Retinal pigment epithelial cell (primary cell): Measurements from ENCODE around the gene HSD17B8.

Experiments
- DNase-seq: peaks from one replicate; pipeline ENCODE4 v3.0.0-alpha.2; 2010; ENCODE audit warnings: low read depth
- H3K4me3 ChIP-seq: 2 replicates; pipeline ENCODE4 v1.5.1; 2011; ENCODE audit warnings: mild to moderate bottlenecking, low read length, control low read depth, moderate library complexity
- CTCF ChIP-seq: conservative IDR thresholded peaks from 2 replicates; pipeline ENCODE4 v1.5.1; 2011; ENCODE audit warnings: low read depth, low read length, control low read depth, inconsistent platforms

The HSD17B8 gene

DNA sequence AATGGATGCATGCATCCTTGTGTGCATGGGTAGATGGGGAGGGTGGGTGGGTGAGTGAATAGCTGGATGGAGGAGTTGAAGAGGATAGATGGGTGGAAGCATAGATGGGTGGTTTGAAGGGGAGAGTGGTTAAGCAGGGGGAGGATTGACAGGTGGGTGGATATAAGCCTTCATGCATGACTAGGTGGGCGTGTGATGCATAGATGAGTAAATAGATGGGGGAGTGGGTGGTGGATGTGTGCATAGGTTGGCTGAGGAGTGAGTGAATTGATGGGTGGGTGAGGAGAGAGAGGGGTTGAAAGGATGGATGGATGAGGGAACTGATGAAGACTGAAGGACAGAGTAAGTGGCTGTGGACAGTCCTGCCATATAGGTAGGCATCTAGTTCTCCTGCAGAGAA, 16.6 kb upstream of the HSD17B8 start:
- DNase-seq = no peak
- TF ChIP-seq CTCF = no peak
- H3K4me3 ChIP-seq = no peak overlapping the region

DNA sequence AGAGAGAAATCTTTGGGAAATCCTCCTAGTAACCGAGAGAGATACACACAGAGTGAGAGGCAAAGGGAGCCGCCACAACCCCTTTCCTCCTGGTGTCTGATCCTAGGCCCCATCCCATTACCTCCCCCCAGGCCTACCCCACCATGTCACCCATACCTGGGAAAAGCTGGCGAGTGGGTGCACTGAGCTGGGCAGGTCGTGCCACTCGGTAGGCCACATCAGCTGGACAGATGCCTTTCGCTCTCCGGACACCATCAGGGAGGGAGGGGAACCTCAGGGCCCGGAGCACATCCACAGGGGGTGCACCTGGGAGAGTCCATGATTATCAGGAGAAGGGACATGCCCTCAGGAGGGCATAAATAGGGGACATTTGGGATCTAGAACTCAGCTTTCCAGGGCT, 15.3 kb upstream of the HSD17B8 start:
- DNase-seq = no peak
- TF ChIP-seq CTCF = no peak
- H3K4me3 ChIP-seq = no peak overlapping the region

- no peak for DNase-seq
- no peak for TF ChIP-seq CTCF
- no peak overlapping the region for H3K4me3 ChIP-seq
Observed at GRCh38 chr6:33189625-33190448, 14.6 kb upstream of the HSD17B8 start.

GRCh38 chr6:33190504-33191107, 13.8 kb upstream of the HSD17B8 start:
- H3K4me3 ChIP-seq = no peak overlapping the region
- no peak for DNase-seq
- TF ChIP-seq CTCF = no peak

DNA sequence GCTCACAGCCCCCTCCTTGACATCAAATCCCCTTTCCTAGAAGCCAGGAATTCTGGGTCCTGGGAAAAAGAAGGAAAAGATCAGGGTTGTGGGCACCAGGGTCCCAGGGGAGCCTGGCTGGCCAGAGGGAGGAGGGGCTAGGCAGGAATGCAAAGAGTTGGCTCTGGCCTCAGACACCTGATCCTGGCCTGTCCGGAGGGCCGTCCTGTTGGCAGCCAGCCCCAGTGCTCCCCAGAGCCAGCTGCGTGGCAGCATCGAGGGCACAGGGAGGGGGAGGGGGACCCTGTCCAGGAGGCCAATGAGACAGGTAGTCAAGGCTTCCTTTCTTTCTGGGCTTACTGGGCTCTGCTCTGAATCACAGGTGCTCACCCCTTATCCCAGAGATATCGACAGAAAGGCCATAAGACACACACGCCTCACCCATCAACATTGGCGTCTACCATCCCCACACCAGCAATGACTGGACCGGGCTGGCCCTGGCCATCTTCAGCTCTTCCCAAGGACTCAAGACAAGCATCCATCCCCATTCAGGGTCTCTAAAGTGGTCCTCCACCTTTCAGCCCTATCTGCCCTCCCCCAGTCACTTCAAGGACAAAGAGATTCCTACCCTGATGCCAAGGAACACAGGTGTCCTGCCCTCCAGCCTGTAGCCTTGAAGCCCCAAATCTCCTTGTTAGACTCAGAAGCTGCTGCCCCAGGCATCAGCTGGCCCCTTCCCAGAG, 12.9 kb upstream of the HSD17B8 start:
- TF ChIP-seq CTCF = no peak
- H3K4me3 ChIP-seq = no peak overlapping the region
- no peak for DNase-seq

- DNase-seq = no peak
- peak within 1 kb of the TSS; percentile 47 for H3K4me3 ChIP-seq
- no peak for TF ChIP-seq CTCF
Observed at GRCh38 chr6:33192105-33192646, 12.3 kb upstream of the HSD17B8 start, which contains the start of gene COL11A2. COL11A2 (minus strand) TSS chr6:33192467; CDS start chr6:33192240, 227 bp downstream.
